Prostate gland (tissue), 2 donors: ENCODE measurements around the gene EFR3B. TPM values are rescaled to one million over a fixed set of nuclear protein-coding genes. Genes with fewer than 3 reads are reported as not detected.
A peak's percentile ranks its signal among the peaks of the same experiment; 100 is the strongest.

ENCODE experiments used
- DNase-seq: peaks from one replicate; pipeline ENCODE4 v3.0.0-alpha.2; 2019; ENCODE audit warnings: low spot score
- H3K27ac ChIP-seq, 2 donors: fragments of 200-600 bp; sonication (generic); 2 replicates each; pipeline ENCODE4 v1.5.1; 2017 to 2019
- H3K27me3 ChIP-seq: fragments of 200-600 bp; sonication (generic); replicated peaks from 2 replicates; pipeline ENCODE4 v1.5.1; 2019; ENCODE audit not compliant: insufficient read depth
- H3K36me3 ChIP-seq, 2 donors: fragments of 200-600 bp; sonication (generic); 1 replicate in 1 of 2; 2 replicates in 1 of 2; pipeline versions ENCODE4 v1.5.1 to v1.8.1; 2017 to 2019
- H3K4me1 ChIP-seq: fragments of 200-600 bp; sonication (generic); replicated peaks from 2 replicates; pipeline ENCODE4 v1.5.1; 2019
- H3K4me3 ChIP-seq, 2 donors: fragments of 200-600 bp; sonication (generic); 2 replicates each; pipeline ENCODE4 v1.5.1; 2017 to 2019
- H3K9me3 ChIP-seq: fragments of 200-600 bp; sonication (generic); 2 replicates; pipeline ENCODE4 v1.5.1; 2017
- POLR2A ChIP-seq: fragments of 450-650 bp; IDR thresholded peaks from one replicate; pipeline ENCODE4 v1.6.1; 2016; ENCODE audit warnings: antibody characterized with exemption, mild to moderate bottlenecking
- POLR2AphosphoS5 ChIP-seq: sonication (generic); formaldehyde crosslinking; IDR thresholded peaks from one replicate; pipeline ENCODE4 v1.6.1; 2017; ENCODE audit warnings: antibody characterized with exemption
- WGBS: methylation state at CpG from one replicate; pipeline ENCODE4 v1.1.5; 2018; 5-methylcytosine and 5-hydroxymethylcytosine counted together
- intact Hi-C: fragments of 100-400 bp; cut with DNase I; formaldehyde crosslinking; loops from one replicate; pipeline ENCODE4 v1.14.2; 2022
- total RNA-seq, 2 donors: library from RNA; depleted of rRNA; stranded (reverse); fragments of >200 nt; gene quantifications; one replicate each; pipeline ENCODE4 v1.1.0, GENCODE V29; 2016
- TF ChIP-seq, protein P1 (sequence below), 4 experiments: fragments of 200-600 bp in 2 of 4; fragments of 450-650 bp in 2 of 4; sonication (generic) in 2 of 4; IDR thresholded peaks; 1 replicate in 3 of 4; 2 replicates in 1 of 4; pipeline ENCODE4 v1.5.1; 2016 to 2019; ENCODE audit warnings: antibody characterized with exemption in 4 of 4, mild to moderate bottlenecking in 2 of 4, moderate library complexity in 2 of 4

Gene EFR3B
- total RNA-seq, 2 donors from 2014 or later, result 0.14 to 1.6 TPM

DNA sequence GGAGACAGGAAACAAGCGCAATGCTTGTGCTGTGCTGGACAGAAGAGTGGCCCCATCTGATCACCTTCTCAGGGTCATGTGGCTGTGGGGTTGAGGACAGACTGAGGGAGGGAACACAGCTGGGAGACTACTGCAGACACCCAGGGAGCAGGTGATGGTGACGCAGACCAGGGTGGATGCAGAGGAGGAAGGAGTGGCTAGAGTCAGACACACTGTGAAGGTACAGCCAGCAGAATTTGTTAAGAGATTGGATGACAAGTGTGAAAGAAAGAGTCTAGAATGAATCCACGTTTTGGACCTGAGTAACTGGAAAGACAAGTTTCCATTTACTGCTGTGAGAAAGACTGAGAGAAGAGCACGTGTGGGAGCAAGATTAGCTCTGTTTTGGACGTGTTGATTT, 142.4 kb downstream of the EFR3B start:
- no peak overlapping the region for H3K27ac ChIP-seq
- no peaks in the 10 kb centered on the region for H3K27me3 ChIP-seq
- no peak overlapping the region for H3K4me3 ChIP-seq
- TF ChIP-seq, protein P1, sequence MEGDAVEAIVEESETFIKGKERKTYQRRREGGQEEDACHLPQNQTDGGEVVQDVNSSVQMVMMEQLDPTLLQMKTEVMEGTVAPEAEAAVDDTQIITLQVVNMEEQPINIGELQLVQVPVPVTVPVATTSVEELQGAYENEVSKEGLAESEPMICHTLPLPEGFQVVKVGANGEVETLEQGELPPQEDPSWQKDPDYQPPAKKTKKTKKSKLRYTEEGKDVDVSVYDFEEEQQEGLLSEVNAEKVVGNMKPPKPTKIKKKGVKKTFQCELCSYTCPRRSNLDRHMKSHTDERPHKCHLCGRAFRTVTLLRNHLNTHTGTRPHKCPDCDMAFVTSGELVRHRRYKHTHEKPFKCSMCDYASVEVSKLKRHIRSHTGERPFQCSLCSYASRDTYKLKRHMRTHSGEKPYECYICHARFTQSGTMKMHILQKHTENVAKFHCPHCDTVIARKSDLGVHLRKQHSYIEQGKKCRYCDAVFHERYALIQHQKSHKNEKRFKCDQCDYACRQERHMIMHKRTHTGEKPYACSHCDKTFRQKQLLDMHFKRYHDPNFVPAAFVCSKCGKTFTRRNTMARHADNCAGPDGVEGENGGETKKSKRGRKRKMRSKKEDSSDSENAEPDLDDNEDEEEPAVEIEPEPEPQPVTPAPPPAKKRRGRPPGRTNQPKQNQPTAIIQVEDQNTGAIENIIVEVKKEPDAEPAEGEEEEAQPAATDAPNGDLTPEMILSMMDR (IDR thresholded peaks at IDR 0.05), result no peak
- TF ChIP-seq POLR2A (no peak), POLR2AphosphoS5 (peak; percentile 80)
- H3K4me1 ChIP-seq, result no peaks in the 10 kb centered on the region
- H3K9me3 ChIP-seq, result no peaks in the 10 kb centered on the region
- 49% methylated on average over 5 of the region's 5 CpGs for whole genome bisulfite sequencing
- peak; percentile 42 for DNase-seq
- intact Hi-C loops, result no loop called here
- no peaks in the 10 kb centered on the region for H3K36me3 ChIP-seq

DNA sequence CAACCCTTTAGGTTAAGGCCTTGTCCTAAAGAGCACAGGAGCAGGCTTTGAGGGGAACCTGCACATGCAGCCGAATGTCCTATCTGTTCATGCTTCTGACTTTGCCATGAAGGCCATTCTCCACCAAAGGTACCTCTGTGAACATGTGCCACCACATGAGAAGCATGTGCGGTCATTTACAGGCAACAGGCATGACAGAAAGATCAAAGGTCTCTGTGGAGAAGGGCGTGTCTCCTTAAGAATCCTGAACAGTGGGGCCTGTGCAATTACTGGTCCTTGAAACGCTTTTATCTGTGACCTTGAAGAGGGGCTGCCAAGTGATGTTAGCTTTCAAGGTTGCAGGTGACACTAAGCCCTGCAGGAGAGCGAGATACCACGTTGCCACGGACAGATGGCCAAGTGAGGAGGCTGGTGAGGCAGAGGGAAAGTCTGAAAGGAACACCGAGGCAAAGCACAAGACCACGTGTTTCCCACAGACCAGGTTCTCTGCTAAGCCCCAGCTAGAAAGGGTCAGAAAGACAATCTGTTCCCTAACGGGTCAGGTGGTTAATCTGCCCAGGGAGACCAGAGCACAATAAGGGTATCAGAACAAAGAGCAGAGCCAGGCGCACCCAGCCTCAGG, 146.0 kb downstream of the EFR3B start:
- H3K27ac ChIP-seq, result no peak overlapping the region
- intact Hi-C loops, result no loop called here
- TF ChIP-seq POLR2A (no peak), POLR2AphosphoS5 (no peak)
- TF ChIP-seq, protein P1 (IDR thresholded peaks at IDR 0.05), result no peak

DNA sequence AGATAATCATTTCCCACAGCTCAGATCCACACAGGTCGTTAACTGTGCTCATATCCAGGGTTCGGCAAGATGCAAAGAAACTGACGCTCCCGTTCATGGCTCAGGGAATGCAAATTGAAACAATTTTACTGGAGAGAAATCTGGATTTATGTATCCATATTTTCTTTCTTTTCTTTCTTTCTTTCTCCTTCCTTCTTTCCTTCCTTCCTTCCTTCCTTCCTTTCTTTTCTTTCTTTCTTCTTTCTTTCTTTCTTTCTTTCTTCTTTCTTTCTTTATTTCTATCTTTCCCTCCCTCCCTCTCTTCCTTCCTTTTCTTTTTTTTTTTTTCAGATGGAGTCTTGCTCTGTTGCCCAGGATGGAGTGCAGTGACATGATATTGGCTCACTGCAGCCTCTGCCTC, 146.5 kb downstream of the EFR3B start:
- WGBS, result 91% methylated on average over 4 of the region's 4 CpGs
- no peak overlapping the region for H3K27ac ChIP-seq
- no peaks in the 10 kb centered on the region for H3K9me3 ChIP-seq
- no peak for DNase-seq
- no peaks in the 10 kb centered on the region for H3K36me3 ChIP-seq
- intact Hi-C loops, result no loop called here
- TF ChIP-seq, protein P1 (IDR thresholded peaks at IDR 0.05), result no peak
- TF ChIP-seq POLR2AphosphoS5, result no peak
- TF ChIP-seq POLR2A, result no peak
- no peak overlapping the region for H3K4me3 ChIP-seq
- H3K4me1 ChIP-seq, result no peaks in the 10 kb centered on the region
- H3K27me3 ChIP-seq, result no peaks in the 10 kb centered on the region

More for the DNA sequence above, 146.0 kb downstream of the EFR3B start:
- 80% methylated on average over 11 of the region's 11 CpGs for WGBS
- no peak for DNase-seq
- Histone ChIP-seq H3K9me3 (no peaks in the 10 kb centered on the region), H3K36me3 (no peaks in the 10 kb centered on the region), H3K27me3 (no peaks in the 10 kb centered on the region), H3K4me1 (no peaks in the 10 kb centered on the region), H3K4me3 (no peak overlapping the region)

DNA sequence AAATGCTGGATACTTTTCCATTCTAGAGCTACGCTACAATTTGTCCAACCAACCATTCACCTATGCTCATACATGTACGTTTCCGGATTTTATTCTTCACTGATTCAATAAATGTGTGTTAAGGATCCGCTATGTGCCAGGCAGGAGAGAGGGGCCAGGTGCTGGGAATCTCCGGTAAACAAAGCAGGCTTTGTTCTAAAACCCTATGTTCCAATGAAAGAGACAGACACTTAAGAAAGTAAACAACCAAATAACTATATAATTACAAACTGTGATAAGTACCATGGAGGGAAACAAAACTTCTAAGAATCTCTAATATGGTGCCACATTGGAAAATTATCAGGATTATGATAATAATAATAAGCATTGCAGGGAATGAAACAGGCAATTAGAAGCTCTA, 148.7 kb downstream of the EFR3B start:
- TF ChIP-seq POLR2A (no peak), POLR2AphosphoS5 (no peak)
- TF ChIP-seq, protein P1 (IDR thresholded peaks at IDR 0.05), result no peak
- WGBS, result 41% methylated on average over 5 of the region's 5 CpGs
- no peak for DNase-seq
- H3K36me3 ChIP-seq, result no peaks in the 10 kb centered on the region
- intact Hi-C loops, result loop anchor here (10.0 kb wide), 1 partner anchor 216 kb away; the partner anchor contains the start of gene DNAJC27
- H3K27ac ChIP-seq, result no peak overlapping the region
- no peak overlapping the region for H3K4me3 ChIP-seq
- no peaks in the 10 kb centered on the region for H3K27me3 ChIP-seq
- H3K4me1 ChIP-seq, result no peaks in the 10 kb centered on the region
- H3K9me3 ChIP-seq, result no peaks in the 10 kb centered on the region

DNA sequence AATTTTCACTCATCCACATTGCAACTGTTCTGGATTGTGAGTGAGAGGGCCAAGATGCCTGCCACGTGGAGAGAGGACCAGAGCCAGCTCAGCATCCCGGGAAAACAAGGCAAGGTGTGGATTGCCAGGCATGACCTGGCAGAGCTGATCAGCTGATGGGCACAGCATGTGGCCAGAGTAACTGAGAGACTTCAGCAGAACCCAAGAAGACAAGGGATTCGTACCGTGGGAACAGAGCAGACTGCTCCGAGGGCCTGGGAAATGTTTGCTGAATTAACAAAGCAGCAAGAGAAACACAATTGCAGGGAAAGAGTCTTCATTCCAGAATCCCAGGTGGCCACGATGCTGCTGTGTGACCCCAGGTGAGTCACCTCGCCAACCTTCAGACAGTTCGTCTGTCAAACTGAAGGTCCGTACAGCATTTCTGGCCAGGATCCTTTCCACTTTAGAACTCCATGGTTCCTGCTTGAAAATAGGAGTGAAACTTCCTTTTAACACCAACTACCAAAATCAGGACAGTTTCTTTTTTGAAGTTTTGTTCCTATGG, 152.8 kb downstream of the EFR3B start:
- Histone ChIP-seq H3K27me3 (no peaks in the 10 kb centered on the region), H3K4me3 (no peak overlapping the region), H3K27ac (no peak overlapping the region), H3K4me1 (peaks cover 5% of the 10 kb centered on the region), H3K9me3 (no peaks in the 10 kb centered on the region), H3K36me3 (no peaks in the 10 kb centered on the region)
- no peak for TF ChIP-seq POLR2A
- TF ChIP-seq, protein P1 (IDR thresholded peaks at IDR 0.05), result no peak
- no peak for TF ChIP-seq POLR2AphosphoS5
- DNase-seq, result no peak
- WGBS, result 84% methylated on average over 9 of the region's 9 CpGs
- intact Hi-C loops, result loop anchor here (10.0 kb wide), 1 partner anchor 220 kb away; the partner anchor contains the start of gene DNAJC27
